OCI-LY7 (cell line): Measurements from ENCODE around the gene AVPR2.

Experiments used
- CTCF ChIP-seq: fragments of 200-600 bp; sonication (generic); conservative IDR thresholded peaks from 2 replicates; pipeline ENCODE4 v1.5.1; 2014; ENCODE audit warnings: mild to moderate bottlenecking, antibody characterized with exemption, low read length, moderate library complexity, mixed read lengths
- EZH2phosphoT487 ChIP-seq: fragments of 200-600 bp; sonication (generic); IDR thresholded peaks from 2 replicates; pipeline ENCODE4 v1.6.1; 2018; ENCODE audit warnings: low read depth, borderline replicate concordance, mild to moderate bottlenecking, mixed run types, antibody characterized with exemption, low read length, moderate library complexity, mixed read lengths

DNA sequence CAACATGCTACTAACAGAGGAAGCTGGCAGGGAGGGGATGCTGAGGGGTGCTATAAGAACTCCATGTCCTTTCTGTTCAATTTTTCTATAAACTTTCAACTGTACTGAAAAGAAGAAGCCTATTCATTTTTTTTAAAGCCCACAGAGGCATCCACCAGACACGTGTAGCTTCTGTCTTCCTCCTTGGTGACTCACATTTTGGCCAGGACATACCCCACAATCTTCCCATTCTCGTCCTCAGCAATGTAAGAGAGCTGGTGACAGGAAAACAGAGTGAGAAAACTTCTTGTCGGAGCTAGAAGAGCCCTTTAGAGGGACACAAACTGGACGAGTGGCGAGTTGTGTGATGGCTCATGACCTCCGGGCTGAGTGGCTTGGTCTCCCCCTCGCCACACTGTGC lies 29.3 kb downstream of the AVPR2 start:
- TF ChIP-seq CTCF, result no peak
- no peak for TF ChIP-seq EZH2phosphoT487
